ENCODE data around the gene ZC3H6.
"Not testable (repeated sequence)": the region's sequence is repeated elsewhere in the genome, so short reads cannot be mapped to it uniquely, and the experiment has no call there.

The ZC3H6 gene

GRCh38 chr2:112332123-112332696 is 56.8 kb downstream of the ZC3H6 start:
- in situ Hi-C loops (cut with MboI; ENCODE audit: low sequenced_read_pairs): no loop called here

GRCh38 chr2:112335600-112335999 is 60.2 kb downstream of the ZC3H6 start:
- in situ Hi-C loops (cut with MboI; ENCODE audit: low sequenced_read_pairs): no loop called here

- in situ Hi-C loops (cut with MboI; ENCODE audit: low sequenced_read_pairs): no loop called here
These were observed 64.6 kb downstream of the ZC3H6 start for GRCh38 chr2:112339986-112340385.

GRCh38 chr2:112340475-112341267 is 65.3 kb downstream of the ZC3H6 start:
- in situ Hi-C loops (cut with MboI; ENCODE audit: low sequenced_read_pairs): no loop called here

- in situ Hi-C loops (cut with MboI; ENCODE audit: low sequenced_read_pairs): no loop called here
These were observed 66.7 kb downstream of the ZC3H6 start for GRCh38 chr2:112342067-112342550.

- in situ Hi-C loops (cut with MboI; ENCODE audit: low sequenced_read_pairs): no loop called here
These were observed 68.6 kb downstream of the ZC3H6 start for GRCh38 chr2:112343827-112344585.

- in situ Hi-C loops (cut with MboI; ENCODE audit: low sequenced_read_pairs): no loop called here
These were observed 69.9 kb downstream of the ZC3H6 start for GRCh38 chr2:112345030-112346027.

GRCh38 chr2:112352292-112352691 is 76.9 kb downstream of the ZC3H6 start:
- in situ Hi-C loops (cut with MboI; ENCODE audit: low sequenced_read_pairs): not testable (repeated sequence)

GRCh38 chr2:112352809-112353603 is 77.6 kb downstream of the ZC3H6 start:
- in situ Hi-C loops (cut with MboI; ENCODE audit: low sequenced_read_pairs): not testable (repeated sequence)

- in situ Hi-C loops (cut with MboI; ENCODE audit: low sequenced_read_pairs): not testable (repeated sequence)
These were observed 78.9 kb downstream of the ZC3H6 start for GRCh38 chr2:112354335-112354734.

GRCh38 chr2:112360055-112360454 is 84.7 kb downstream of the ZC3H6 start:
- in situ Hi-C loops (cut with MboI; ENCODE audit: low sequenced_read_pairs): not testable (repeated sequence)

All from HL-60/S4 treated with phorbol 12-myristate 13-acetate at 8.2 ng/mL for 4 days and 3 days (cell line).